BJ (cell line): ENCODE measurements around the gene CDKN1A. TPM values are rescaled to one million over a fixed set of nuclear protein-coding genes. Genes with fewer than 3 reads are reported as not detected.
"Not testable (repeated sequence)": the region's sequence is repeated elsewhere in the genome, so short reads cannot be mapped to it uniquely, and the experiment has no call there.

Experiments used
- CTCF ChIA-PET: fragments of 350-600 bp; formaldehyde crosslinking; extraction: SDS; loops from one replicate; lab custom pipeline; 2021; ENCODE audit warnings: antibody characterized with exemption, inconsistent platforms; lab: Yijun Ruan, JAX
- POLR2A ChIA-PET: fragments of 300-600 bp; sonication (Branson Sonifier 250); formaldehyde crosslinking; extraction: SDS; loops from one replicate; lab custom pipeline; 2021; ENCODE audit warnings: antibody characterized with exemption; lab: Charles Lee
- DNase-seq: peaks from one replicate; pipeline ENCODE4 v3.0.0-alpha.2; 2011; ENCODE audit warnings: low read depth
- H3K27me3 ChIP-seq: 2 replicates; pipeline ENCODE4 v1.6.0; 2011; ENCODE audit warnings: low read length; ENCODE audit not compliant: control insufficient read depth, insufficient read depth
- H3K36me3 ChIP-seq: 2 replicates; pipeline ENCODE4 v1.5.1; 2011; ENCODE audit warnings: low read length; ENCODE audit not compliant: control insufficient read depth, insufficient read depth
- H3K4me3 ChIP-seq: 2 replicates; pipeline ENCODE4 v1.5.1; 2011; ENCODE audit warnings: low read depth, mild to moderate bottlenecking, control low read depth, low read length
- CTCF ChIP-seq: IDR thresholded peaks from 2 replicates; pipeline ENCODE4 v1.5.1; 2011; ENCODE audit warnings: low read depth, mild to moderate bottlenecking, control low read depth, inconsistent platforms, low read length, moderate library complexity; ENCODE audit not compliant: insufficient read depth
- polyA plus RNA-seq: library from polyadenylated mRNA; depleted of rRNA; stranded (reverse); fragments of >200 nt; gene quantifications from 2 replicates; pipeline ENCODE4 v1.2.3, GENCODE V29; 2011

The CDKN1A gene
- polyA plus RNA-seq, 1 experiment: 820 TPM

DNA sequence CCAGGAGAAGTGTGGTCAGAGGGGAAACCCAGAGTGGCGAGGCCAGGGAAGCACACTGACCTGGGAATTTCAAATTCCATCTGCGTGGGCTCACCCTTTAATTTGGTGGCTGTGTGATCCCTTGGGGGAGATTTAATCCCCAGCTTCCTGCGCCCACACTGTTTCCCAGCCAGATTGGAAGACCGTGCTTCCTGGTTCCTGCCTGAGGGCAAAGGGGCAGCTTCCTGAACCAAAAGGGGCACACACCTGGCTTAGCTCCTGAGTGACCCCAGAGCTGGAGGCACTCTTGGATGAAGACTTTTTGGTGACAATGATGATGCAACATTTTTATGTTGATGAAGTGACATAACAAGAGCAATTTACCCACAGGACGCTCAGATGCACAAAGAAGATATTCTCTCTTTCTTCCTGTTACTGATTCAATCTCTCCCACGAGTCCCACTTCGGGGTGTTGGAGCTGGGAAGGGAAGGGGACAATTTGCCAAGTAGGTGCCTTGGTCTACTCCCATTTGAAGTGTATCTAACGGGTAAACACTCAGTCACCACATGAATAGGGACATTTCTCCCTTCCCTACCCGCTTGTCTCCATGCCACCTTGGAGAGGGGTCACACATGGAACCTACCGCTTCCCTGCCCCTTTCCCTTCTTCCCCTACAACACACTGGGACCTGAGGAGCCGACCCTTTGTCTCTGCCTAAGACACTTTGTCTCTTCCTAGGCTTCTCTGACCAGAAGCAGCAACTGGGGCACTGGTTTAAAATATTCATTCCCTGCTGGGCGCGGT, 28.6 kb upstream of the CDKN1A start:
- H3K36me3 ChIP-seq: no peaks in the 10 kb centered on the region
- TF ChIP-seq CTCF: no peak
- CTCF ChIA-PET: interaction anchor here (0.6 to 0.8 kb wide), 2 partner anchors 10 to 354 kb away, joined by 3 to 4 read pairs; no protein-coding TSS in a partner anchor
- POLR2A ChIA-PET: no interaction called here
- H3K27me3 ChIP-seq: peaks cover 2% of the 10 kb centered on the region; the same call in 1 of the 2 replicates
- no peak overlapping the region for H3K4me3 ChIP-seq
- no peak for DNase-seq

GRCh38 chr6:36650848-36651478, 27.6 kb upstream of the CDKN1A start:
- CTCF ChIA-PET: no interaction called here
- POLR2A ChIA-PET: no interaction called here
- TF ChIP-seq CTCF: no peak
- H3K36me3 ChIP-seq: no peaks in the 10 kb centered on the region
- no peak overlapping the region for H3K4me3 ChIP-seq
- DNase-seq: no peak
- peaks cover 4% of the 10 kb centered on the region; the same call in 1 of the 2 replicates for H3K27me3 ChIP-seq

- Histone ChIP-seq H3K36me3 (no peaks in the 10 kb centered on the region), H3K4me3 (no peak overlapping the region), H3K27me3 (peaks cover 4% of the 10 kb centered on the region; the same call in 1 of the 2 replicates)
- no peak for TF ChIP-seq CTCF
- ChIA-PET CTCF (no interaction called here), POLR2A (no interaction called here)
- no peak for DNase-seq
Observed at GRCh38 chr6:36651659-36652379, 26.7 kb upstream of the CDKN1A start.

DNA sequence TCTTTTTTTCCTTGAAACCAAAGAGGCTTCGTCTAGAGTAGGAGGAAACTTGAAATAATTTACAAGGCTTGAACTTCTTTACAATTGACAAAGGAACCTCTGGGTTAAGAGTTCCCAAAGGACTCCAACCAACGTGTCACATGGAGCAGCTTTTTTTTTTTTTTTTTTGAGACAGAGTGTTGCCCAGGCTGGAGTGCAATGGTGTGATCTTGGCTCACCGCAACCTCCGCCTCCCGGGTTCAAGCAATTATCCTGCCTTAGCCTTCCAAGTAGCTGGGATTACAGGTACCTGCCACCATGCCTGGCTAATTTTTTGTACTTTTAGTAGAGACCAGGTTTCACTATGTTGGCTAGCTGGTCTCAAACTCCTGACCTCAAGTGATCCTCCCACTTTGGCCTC, 24.0 kb upstream of the CDKN1A start:
- not testable (repeated sequence) for DNase-seq, H3K27me3 ChIP-seq, H3K36me3 ChIP-seq, H3K4me3 ChIP-seq
- ChIA-PET POLR2A (interaction anchor here (0.6 kb wide), 1 partner anchor 17 kb away, joined by 12 read pairs; no protein-coding TSS in a partner anchor), CTCF (interaction anchor here (0.8 to 1.4 kb wide), 3 partner anchors 8 to 106 kb away, joined by 3 to 7 read pairs (median 6); no protein-coding TSS in a partner anchor)

GRCh38 chr6:36655085-36655724, 23.3 kb upstream of the CDKN1A start:
- H3K27me3 ChIP-seq: peaks cover 3% of the 10 kb centered on the region; the same call in 1 of the 2 replicates
- H3K36me3 ChIP-seq: no peaks in the 10 kb centered on the region
- no peak for TF ChIP-seq CTCF
- ChIA-PET CTCF (interaction anchor here (0.8 to 1.4 kb wide), 4 partner anchors 9 to 106 kb away, joined by 3 to 7 read pairs (median 4); no protein-coding TSS in a partner anchor), POLR2A (interaction anchor here (0.6 kb wide), 1 partner anchor 17 kb away, joined by 12 read pairs; no protein-coding TSS in a partner anchor)
- no peak for DNase-seq
- no peak overlapping the region for H3K4me3 ChIP-seq
